ENCODE data around the gene ORC6.
"Not testable (repeated sequence)": the region's sequence is repeated elsewhere in the genome, so short reads cannot be mapped to it uniquely, and the experiment has no call there.

ORC6 gene

DNA sequence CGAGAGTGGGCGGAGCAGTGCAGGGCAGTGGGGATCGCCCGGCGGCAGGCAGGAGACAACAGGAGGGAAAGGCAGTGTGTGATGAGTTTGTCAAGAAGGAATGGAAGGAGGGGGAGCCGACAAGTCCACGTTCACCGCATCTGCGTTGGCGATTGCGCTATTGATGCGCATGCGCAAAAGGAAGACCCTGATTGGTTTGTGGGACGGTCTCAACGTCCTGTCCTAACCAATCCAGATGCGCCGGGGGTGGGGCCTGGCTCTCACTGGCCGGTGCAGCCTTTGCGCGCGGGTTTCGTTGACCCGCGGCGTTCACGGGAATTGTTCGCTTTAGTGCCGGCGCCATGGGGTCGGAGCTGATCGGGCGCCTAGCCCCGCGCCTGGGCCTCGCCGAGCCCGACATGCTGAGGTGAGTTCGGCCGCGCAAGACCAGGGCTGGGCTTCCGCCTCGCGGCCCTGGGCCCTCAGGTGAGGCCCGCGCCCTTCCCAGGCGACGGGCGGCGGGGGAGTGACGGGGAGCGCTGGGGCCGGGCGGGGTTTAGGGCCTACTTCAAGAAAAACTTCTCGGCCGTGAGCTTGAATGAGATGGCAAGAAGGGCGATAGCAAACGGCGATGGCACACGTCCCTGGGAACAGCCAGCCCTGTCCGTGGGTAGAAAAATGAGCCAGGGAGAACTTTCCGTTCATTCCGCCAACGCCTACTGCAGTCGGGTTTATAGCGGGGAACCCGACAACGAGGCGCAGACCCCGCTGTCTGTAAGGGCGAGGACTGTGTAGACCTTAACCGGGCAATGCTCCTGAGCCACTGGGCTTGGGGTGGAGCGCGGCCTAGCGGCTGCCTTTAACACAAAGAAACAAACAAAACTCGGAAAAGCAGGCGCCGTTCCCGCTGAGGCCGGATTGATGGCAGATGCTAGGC, at the start of gene ORC6:
Gene ORC6 (plus strand): TSS at position 295 of the 916 bp plus-strand sequence. CDS start 47 bp downstream, at position 342.
- DNase-seq: peak; percentile 98

DNA sequence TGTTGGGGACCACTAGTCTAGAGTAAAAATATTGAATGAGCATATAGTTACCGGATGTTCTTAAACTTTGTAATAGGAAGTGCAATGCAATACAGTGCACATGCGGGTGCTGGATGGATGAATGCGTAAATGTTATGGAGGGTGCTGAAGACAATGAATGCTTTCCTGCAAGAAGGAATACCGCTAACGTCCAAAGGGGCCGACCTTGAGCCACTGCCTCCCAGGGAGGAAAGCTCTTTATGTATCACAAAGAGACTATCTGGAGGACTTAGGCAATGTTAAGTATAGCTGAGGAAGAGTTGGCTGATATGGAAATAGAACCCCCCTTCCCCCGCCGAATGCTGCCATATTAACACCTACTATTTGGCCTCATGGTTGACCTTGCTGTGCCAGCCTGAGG, 40.8 kb upstream of the ORC6 start:
- DNase-seq: no peak

DNA sequence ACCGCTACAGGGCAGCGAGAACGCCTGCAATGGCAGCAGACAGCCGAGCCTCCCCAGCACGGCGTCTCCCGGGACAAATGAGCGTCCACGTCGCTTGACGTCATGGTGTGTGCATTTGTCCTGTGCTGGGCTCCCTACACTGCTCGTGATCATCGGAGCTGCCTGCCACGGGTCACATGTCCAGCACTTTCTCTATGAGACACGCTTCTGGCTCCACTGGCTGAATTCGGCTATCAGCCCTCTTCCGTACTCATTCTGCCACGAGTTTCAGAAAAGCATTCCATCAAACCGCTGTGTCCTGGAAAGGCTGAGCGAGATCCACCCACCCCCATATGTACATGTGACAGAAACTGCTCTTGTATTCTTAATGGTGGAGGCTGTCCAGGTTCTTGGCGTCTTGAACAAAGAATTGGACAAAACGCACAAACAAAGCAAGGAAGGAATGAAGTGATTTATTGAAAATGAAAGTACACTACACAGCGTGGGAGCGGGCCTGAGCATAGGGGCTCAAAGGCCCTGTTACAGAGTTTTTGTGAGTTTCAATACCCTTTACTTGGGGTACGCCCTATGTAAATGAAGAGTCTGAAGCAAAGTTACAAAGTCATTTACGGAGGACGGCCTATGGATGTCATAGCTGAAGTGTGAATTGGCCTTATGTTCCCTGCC, 39.7 kb upstream of the ORC6 start:
- DNase-seq: peak; percentile 41

DNA sequence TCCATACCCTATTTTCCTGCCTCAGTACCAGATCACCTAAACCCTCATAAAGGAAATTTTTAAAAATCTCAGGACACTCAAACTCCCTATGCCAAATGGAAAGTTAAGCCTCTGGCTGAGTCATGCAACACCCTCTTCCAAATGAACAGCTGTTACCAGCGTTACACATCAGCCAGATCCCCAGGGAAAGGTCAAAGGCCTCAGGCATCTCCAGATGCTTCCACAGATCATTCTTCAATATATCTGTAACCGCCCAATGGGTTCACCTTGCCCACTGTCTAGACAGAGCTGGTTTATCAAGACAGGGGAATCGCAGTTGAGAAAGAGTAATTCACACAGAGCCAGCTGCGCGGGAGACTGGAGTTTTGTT, 39.2 kb upstream of the ORC6 start:
- no peak for DNase-seq

DNA sequence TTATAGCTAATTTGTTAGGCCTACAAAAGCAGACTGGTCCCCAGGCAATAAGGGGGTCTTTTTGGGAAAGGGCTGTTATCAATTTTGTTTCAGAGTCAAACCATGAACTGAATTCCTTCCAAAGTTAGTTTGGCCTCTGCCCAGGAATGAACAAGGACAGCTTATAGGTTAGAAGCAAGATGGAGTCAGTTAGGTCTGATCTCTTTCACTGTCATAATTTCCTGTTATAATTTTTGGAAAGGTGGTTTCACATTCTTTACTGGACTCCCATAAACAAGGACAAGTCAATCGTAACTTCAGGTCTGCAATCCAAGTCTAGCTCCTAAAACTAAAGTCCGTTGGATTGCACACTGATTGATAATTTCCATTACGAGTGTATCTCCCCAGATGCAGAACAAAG, 38.2 kb upstream of the ORC6 start:
- no peak for DNase-seq

DNA sequence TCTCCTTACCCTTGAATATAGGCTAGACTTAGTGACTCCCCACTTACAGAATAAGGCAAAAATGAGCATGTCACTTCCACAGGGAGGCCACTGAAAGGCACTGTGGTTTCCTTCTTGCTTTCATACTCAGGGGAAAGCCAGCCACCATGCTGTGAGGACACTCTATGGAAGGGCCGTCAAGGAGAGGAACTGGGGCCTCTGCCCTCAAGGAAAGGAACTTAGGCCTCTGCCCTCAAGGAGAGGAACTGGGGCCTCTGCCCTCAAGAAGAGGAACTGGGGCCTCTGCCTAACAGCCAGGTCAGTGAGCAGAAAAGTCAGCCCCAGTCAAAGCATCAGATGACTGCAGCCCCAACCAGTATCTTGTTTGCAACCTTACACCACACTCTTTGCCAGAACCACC, 30.5 kb upstream of the ORC6 start:
- DNase-seq: peak; percentile 25

DNA sequence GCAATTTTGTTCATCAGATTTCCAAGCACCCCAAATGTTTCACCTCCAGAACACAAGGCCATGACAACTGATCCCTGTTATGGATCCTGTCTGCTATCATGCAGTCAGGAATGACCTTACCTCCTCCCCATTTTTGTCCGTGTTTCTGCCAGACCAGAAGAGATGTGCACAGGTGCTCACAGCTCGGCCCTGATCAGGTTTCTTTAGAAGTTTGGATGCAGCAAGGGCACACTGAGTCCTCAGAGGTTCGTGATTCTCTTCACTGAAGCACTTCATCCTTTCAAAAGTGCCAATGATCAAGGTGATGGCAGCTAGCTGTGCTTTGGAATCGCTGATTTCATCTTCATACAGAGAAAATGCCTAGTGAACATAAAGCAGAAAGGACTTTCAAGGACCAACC, 27.3 kb upstream of the ORC6 start:
- DNase-seq: no peak

DNA sequence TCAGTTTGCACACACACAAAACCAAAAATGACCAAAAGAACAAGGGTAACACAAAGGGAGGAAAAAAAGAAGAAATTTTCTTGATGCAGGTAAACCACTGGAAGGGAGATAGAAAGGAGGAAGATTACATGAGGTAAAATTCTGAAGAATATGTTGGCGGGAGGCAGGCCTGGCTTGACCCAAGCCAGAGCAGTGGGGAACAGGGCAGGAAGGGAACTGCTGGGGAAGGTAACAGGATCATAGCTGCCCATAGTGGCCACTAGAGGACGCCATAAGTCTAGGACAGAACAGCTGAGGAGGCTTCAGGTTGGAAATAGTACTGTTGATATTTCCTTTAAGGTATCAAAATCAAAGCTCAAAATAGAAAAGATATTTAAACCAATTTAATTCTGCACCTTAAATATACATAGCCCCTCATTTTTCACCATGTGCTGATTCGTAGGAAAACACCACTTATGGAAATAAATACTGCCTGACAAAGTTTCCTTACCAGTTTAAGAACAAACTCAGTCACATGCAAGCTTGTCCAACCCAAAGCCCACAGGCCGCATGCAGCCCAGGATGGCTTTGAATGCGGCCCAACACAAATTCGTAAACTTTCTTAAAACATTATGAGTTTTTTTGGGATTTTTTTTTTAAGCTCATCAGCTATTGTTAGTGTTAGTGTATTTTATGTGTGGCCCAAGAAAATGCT, 16.0 kb upstream of the ORC6 start:
- peak; percentile 38 for DNase-seq

- DNase-seq: not testable (repeated sequence)
These were observed 11.5 kb upstream of the ORC6 start for GRCh38 chr16:46677943-46678342.

- not testable (repeated sequence) for DNase-seq
These were observed 7.6 kb upstream of the ORC6 start for GRCh38 chr16:46681867-46682266.

DNA sequence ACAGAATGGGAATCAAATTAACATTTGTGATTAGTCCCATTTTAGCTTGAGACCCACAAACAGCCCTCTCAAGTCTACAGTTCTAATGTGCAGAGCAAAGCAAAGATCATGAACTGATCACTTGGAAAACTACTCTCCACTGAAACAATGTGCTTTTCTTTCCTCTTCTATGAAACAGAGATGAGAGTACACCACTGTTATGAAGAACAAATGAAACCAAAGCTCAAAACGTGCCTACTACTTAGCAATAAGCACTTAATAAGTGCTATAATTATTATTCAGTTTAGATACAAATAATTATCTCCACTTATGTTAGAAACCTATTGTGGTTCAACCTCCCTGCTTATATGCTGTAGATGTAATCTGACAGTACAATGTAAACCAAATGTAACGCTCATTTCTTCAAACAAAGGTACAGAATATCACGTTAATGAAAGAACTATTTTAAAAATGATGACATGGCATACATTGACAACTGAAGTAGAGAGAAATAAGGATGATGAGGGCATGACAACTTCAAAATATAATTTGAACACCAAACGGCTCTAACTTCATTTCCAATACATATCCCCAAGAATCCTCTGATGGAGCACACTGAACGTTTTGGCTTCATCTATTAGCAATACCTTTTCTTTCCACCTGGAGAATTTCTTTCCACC, 2.5 kb upstream of the ORC6 start:
- DNase-seq: no peak

DNA sequence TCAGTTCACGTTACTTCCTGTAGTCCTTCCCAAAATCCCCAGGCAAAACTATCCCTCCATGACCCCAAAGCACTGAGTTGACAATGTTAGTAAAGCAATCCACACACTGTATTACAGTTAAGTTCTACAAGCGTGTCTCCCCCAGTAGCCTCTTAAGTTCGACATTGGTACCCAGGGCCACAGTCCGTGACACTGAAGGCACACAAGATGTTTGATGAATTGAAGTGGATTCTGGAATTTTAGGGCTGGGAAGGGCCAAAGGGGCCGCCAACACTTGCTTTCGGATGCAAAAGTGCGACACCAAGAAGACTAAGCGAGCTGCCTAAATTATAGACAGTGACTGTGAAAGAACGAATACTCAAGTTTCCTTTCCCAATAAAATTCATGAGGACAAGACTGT, 2.0 kb upstream of the ORC6 start:
- DNase-seq: no peak

DNA sequence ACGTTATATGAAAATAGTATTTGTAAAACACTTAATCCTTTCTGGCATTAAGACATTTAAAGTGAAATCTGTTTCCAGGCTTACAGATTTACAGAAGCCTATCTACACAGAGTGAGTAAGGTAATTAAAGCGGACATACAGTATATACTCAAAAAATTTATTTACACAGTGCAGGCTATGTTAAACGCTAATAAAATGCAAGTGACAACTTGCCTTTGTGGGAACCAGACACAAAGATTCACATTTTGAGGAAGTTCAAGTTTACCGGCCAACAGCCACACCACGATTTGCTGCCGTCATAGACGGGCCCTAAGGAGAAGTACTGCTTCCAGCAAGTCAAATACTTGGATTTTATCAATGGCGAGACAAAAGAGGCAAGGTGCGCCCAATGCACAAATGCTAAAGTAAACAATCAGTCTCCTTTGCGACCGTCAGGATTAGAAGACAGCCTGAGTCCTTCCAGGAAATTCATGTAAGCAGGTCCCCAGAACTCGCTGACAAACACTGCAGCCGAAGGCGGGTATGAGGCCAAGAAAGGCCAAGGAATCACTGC, 1.3 kb upstream of the ORC6 start:
- no peak for DNase-seq

DNA sequence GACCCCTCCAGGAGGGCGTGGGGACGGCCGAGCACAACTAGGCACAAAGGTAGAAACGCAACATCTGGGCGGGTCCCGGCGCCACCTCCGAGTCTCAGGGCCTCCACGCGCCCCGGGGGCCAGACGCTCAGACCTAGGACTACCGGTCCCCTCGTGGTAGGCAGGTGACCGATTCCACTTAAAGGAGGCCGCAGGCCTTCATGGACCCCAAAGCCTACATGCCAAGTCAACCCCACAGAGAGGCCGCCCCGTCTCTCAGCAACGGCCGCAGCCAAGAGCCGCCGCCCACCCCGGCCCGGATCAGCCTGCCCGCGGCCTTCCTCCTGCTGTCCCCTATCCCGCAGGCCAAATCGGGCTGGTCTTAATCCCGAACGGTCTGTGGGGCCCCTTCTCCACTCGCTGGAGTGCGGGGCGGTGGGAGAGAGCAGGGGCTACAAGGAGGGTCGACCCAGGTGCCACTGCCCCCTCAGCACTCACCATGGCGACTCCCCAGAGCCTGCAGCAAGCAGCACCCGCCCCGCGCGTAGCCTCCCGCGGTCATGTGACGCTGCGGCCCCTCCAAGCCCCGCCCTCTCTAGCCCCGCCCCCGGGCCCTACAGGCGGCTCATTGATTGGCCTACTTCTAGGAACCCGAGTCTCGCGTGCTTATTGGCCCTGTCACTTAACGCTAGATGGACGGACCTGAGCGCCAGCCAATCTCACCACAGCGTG, 650 bp upstream of the ORC6 start, which contains the start of gene VPS35:
Gene VPS35 (minus strand): TSS at position 525 of the 711 bp plus-strand sequence. CDS start 45 bp downstream, at position 480.
- peak; percentile 99 for DNase-seq

DNA sequence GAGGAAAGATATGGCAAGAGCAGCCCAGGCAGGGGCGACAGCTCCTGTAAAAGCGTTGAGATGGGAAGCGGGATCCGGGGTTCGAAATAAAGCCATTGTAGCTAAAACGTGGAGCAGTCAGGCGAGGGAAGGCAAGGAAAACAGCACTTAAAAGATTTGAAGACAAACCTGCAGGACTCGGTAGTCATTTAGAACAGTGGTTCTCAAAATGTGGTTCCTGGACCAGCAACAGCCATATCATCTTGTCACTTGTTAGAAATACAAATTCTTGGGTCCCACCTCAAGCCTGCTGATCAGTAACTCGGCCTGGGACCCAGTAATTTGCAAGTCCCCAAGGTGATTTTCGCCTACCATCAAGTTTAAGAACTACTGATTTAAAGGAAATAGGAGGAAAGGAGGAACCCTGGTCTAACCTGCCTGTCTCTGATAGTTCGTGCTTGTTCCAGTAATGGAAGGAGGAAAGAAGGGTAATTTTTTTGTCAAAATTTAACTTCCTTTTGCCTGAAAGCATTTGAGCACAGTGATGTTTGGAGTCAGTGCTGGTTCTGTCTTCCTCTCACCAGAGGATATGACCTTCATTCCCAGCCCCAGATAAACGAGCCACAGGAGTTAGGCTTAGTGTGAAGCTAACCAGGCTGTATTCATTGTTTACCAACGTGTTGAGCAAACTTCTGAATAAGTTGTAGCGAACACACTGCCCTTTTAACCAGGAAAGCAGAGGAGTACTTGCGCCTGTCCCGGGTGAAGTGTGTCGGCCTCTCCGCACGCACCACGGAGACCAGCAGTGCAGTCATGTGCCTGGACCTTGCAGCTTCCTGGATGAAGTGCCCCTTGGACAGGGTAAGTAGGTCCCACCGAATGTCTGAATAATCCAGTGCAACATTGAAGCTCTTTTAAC, 1.1 kb downstream of the ORC6 start:
- no peak for DNase-seq

DNA sequence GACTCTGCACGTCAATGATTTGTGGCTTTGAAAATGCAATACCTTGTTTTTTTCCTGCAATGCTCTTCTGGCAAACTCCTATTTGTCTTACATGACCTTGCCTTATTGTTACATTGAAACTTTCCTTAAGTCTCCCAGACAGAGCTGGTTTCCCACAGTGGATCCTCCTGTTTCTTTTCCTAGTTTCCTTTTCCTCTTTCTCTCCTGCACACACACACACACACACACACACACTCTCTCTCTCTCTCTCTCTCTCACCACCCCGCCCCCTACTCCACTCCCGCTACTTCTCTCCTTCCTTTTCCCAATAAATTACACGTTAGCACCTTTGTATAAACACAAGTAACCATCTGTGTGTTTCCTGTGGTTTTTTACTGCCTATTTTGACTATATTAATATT, 2.3 kb downstream of the ORC6 start:
- DNase-seq: no peak

- no peak for DNase-seq
These were observed 4.1 kb downstream of the ORC6 start for GRCh38 chr16:46693598-46693997.

- no peak for DNase-seq
These were observed 6.5 kb downstream of the ORC6 start for GRCh38 chr16:46695937-46696336.

GRCh38 chr16:46696957-46697356, 7.5 kb downstream of the ORC6 start:
- DNase-seq: no peak

GRCh38 chr16:46700048-46700447, 10.6 kb downstream of the ORC6 start:
- no peak for DNase-seq

GRCh38 chr16:46701615-46702014, 12.2 kb downstream of the ORC6 start:
- DNase-seq: no peak
